Spleen (tissue), 7 donors: ENCODE results near the gene ICOSLG.

Experiments
- POLR2A ChIP-seq, 3 donors: fragments of 450-650 bp; IDR thresholded peaks; one replicate each; pipeline ENCODE4 v1.5.1; 2017; ENCODE audit warnings: antibody characterized with exemption in 3 of 3, mild to moderate bottlenecking in 1 of 3
- POLR2AphosphoS5 ChIP-seq, 3 donors: sonication (generic); formaldehyde crosslinking; IDR thresholded peaks; one replicate each; pipeline ENCODE4 v1.5.1; 2017; ENCODE audit warnings: antibody characterized with exemption in 3 of 3
- TF ChIP-seq, protein P1 (sequence below), 11 experiments: fragments of 200-600 bp in 7 of 11; fragments of 450-650 bp in 4 of 11; sonication (generic) in 4 of 11; IDR thresholded peaks in 8 of 11; conservative IDR thresholded peaks in 3 of 11; 1 replicate in 7 of 11; 2 replicates in 4 of 11; pipeline versions ENCODE4 v1.4.0 to v1.8.0; 2016 to 2021; ENCODE audit warnings: antibody characterized with exemption in 11 of 11, inconsistent platforms in 4 of 11, mild to moderate bottlenecking in 1 of 11
- donor health status: DM: no; HTN: no; CAD: no; lungs with moderate emphysema.
- donor health status: DM: no; HTN: no; CAD: no.
- donor health status: DM: no; HTN: no; CAD: no.

- no peak for TF ChIP-seq POLR2A (IDR thresholded peaks at IDR 0.05)
- no peak for TF ChIP-seq POLR2AphosphoS5 (IDR thresholded peaks at IDR 0.05)
- TF ChIP-seq, protein P1, sequence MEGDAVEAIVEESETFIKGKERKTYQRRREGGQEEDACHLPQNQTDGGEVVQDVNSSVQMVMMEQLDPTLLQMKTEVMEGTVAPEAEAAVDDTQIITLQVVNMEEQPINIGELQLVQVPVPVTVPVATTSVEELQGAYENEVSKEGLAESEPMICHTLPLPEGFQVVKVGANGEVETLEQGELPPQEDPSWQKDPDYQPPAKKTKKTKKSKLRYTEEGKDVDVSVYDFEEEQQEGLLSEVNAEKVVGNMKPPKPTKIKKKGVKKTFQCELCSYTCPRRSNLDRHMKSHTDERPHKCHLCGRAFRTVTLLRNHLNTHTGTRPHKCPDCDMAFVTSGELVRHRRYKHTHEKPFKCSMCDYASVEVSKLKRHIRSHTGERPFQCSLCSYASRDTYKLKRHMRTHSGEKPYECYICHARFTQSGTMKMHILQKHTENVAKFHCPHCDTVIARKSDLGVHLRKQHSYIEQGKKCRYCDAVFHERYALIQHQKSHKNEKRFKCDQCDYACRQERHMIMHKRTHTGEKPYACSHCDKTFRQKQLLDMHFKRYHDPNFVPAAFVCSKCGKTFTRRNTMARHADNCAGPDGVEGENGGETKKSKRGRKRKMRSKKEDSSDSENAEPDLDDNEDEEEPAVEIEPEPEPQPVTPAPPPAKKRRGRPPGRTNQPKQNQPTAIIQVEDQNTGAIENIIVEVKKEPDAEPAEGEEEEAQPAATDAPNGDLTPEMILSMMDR (IDR thresholded peaks at IDR 0.05 in 8 of 11, conservative IDR thresholded peaks at IDR 0.05 in 3 of 11): no peak
These were observed 18.5 kb upstream of the ICOSLG start for GRCh38 chr21:44259082-44259705.
